SH-SY5Y (cell line): ENCODE results near the gene CLEC12A.

Experiments used
- GATA2 ChIP-seq: IDR thresholded peaks from 2 replicates; pipeline ENCODE4 v1.6.1; 2011; ENCODE audit warnings: mild to moderate bottlenecking, low read depth, low read length
- GATA3 ChIP-seq: IDR thresholded peaks from 2 replicates; pipeline ENCODE4 v1.6.1; 2011; ENCODE audit warnings: low read depth, mild to moderate bottlenecking, low read length, moderate library complexity

GRCh38 chr12:9931245-9931644 lies 40.0 kb upstream of the CLEC12A start:
- no peak for TF ChIP-seq GATA2
- no peak for TF ChIP-seq GATA3
